ENCODE results near the gene C6orf47.

C6orf47 gene

DNA sequence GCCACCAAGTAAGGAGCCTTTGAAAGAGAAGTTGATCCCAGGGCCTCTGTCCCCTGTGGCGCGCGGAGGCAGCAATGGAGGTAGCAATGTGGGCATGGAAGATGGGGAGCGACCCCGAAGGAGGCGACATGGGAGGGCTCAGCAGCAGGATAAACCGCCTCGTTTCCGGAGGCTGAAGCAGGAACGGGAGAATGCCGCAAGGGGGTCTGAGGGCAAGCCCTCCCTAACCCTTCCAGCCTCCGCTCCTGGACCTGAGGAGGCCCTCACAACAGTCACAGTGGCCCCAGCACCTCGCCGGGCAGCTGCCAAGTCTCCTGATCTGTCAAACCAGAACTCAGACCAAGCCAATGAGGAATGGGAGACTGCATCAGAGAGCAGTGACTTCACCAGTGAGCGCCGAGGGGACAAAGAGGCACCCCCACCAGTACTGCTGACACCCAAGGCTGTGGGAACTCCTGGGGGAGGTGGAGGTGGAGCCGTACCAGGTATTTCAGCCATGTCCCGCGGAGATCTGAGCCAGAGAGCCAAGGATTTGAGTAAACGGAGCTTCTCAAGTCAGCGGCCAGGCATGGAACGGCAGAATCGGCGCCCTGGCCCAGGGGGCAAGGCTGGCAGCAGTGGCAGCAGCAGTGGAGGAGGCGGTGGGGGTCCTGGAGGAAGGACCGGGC is 28.2 kb downstream of the C6orf47 start:
- DNase-seq, result no peak

- no peak for DNase-seq
Observed at GRCh38 chr6:31631681-31632278, 28.8 kb downstream of the C6orf47 start.

DNA sequence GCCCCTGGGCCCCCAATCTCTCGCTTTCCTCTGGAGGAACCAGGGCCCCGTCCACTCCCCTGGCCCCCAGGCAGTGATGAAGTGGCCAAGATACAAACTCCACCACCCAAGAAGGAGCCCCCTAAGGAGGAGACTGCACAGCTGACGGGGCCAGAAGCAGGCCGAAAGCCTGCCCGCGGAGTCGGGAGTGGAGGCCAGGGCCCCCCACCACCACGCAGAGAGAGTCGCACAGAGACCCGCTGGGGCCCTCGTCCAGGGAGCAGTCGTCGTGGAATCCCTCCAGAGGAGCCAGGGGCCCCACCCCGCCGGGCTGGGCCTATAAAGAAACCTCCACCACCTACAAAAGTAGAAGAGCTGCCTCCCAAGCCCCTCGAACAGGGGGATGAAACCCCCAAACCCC is 29.4 kb downstream of the C6orf47 start:
- no peak for DNase-seq

GRCh38 chr6:31630177-31630934 is 30.2 kb downstream of the C6orf47 start:
- DNase-seq, result no peak

GRCh38 chr6:31629014-31629413 is 31.6 kb downstream of the C6orf47 start:
- no peak for DNase-seq

DNA sequence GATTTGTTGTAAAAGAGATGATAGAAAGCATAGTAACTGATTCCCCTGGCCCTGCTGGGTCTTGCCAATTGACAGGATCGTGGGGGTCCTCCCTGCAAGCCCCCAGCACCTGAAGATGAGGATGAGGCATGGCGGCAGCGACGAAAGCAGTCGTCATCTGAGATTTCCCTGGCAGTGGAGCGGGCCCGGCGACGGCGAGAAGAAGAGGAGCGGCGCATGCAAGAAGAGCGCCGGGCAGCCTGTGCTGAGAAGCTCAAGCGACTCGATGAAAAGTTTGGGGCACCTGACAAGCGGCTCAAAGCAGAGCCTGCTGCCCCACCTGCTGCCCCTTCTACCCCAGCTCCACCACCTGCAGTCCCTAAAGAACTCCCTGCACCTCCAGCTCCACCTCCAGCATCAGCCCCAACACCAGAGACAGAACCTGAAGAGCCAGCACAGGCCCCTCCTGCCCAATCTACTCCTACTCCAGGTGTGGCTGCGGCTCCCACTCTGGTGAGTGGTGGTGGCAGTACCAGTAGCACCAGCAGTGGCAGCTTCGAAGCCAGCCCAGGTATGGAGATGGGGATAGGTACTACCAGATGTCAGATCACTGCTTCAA is 32.8 kb downstream of the C6orf47 start:
- no peak for DNase-seq

GRCh38 chr6:31626952-31627351 is 33.6 kb downstream of the C6orf47 start:
- no peak for DNase-seq

GRCh38 chr6:31624070-31624469 is 36.5 kb downstream of the C6orf47 start:
- DNase-seq, result no peak

DNA sequence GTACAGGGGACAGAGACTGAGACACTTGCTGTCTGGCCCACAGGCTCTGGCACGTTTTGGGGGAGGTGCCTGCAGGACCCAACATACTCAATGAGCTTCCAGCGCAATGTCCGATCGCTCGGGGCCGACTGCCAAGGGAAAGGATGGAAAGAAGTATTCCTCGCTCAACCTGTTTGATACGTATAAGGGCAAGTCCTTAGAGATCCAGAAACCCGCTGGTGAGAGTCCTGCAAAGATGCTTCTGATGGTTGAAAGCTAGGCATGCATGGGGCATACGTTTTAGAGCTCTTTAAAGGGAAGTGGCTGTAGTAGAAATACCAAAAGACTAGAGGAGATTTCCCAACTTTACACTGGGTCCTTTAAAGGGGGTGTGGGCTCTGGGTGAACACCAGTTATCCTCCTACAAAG is 37.9 kb downstream of the C6orf47 start:
- DNase-seq, result no peak

GRCh38 chr6:31621991-31622390 is 38.6 kb downstream of the C6orf47 start:
- no peak for DNase-seq

DNA sequence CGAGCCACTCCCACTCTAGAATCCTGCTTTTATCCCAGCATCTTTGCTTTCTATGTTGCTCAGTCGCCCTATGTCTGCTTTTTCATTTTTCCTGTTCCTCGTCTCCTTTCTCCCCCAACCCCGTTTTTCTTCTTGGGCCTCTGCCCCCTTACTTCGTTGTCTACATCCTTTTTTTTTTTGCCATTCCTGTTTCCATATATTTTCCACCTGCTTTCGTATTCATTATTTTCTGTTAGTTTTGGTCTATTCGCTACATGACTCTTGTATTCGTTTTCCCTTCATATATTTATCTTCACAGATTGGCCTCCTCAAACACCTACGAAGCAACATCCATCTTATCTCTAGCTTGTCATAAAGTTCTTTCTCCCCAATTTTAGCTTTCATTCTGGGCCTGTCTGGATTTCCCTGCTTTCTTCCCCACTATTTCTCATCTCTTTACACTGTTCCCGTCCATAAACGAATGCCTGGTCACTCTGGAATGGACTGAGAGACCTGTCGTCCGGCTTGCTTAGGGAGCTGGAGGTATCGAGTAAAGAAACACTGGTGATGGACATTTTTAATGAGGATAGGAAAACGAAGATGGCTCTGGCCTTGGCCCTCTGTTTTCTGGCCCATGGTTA is 39.1 kb downstream of the C6orf47 start:
- no peak for DNase-seq

DNA sequence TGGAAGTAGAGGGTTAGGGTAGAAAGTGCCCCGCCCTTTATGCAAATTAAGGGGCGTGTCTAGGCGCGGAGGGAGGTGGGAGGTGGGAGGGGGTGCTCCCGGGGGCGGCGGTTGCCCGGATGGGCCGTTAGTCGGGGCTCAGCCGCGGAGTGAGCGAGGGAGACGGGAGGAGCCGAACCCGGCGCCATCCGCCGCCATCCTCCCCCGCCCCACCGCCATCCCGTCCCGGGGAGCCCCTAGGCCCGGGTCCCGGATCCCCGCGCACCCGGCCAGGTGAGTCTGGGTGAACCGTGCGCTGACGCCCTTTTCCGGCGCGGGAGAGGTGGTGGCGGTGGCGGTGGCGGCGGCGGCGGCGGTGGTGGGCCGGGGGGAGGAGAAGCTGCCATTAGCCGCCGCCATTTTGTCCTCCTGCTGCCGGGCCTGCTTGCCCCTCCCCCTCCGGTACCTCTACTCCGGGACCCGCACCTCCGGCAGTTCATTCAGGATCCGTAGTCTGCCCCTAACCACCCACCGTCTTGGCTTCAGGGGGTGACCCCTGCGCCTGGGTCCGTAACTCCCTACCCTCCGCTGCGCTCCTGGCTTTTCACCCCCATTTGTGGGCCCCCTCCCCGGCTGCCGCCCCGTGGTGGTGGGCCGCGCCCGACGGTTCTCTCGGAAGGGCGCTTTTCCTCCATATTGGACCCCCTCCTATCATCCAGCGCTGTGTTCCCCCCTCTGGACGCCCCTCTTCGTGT is 39.8 kb downstream of the C6orf47 start, which contains the start of gene PRRC2A:
Gene PRRC2A (plus strand): TSS at position 130 of the 734 bp plus-strand sequence. CDS start 2,075 bp downstream, outside the sequence.
- peak; percentile 74 to 100 for DNase-seq

- peak; percentile 98 to 100 for DNase-seq
Observed at GRCh38 chr6:31619805-31620585, 40.6 kb downstream of the C6orf47 start.

GRCh38 chr6:31617010-31617409 is 43.6 kb downstream of the C6orf47 start:
- DNase-seq, result no peak

GRCh38 chr6:31615748-31616147 is 44.8 kb downstream of the C6orf47 start:
- no peak for DNase-seq

DNA sequence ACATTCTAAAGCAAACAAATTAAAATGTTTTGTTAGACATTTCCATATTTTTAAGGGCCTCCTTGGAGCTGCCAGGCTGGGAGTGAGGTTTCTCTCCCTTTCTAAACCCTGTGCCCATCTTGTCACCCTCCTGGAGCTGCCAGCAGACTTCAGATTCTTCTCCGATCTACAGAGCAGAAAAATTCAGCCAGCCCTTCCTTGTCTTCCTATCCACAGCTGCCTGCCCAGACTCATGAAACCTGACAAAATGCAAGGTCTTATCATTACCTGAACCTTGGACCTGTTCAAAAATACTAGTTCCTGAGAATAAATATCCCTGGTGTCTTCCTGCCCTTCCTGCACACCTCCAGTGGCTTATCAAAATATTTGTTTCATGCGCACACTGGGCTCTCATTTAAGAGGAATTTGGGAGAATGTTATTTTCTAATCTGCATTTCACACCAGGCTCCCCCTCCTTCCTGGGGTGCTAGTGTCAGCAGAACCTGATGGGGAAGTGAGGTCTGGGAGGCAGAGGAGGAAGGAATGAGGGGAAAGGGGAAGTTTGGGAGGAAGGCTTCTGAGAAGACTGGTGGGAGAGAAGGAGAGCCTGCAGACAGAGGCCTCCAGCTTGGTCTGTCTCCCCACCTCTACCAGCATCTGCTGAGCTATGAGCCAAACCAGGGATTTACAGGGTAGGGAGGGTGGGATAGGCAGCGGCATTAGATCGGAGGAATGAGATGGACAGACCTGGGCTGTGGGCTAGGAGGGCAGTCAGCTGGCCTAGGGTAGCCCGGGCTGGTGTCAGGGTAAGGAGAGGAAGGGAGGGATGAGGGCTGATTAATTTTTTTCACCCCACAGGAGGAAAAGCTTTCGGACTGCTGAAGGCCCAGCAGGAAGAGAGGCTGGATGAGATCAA is 45.6 kb downstream of the C6orf47 start, which contains the start of gene AIF1:
Gene AIF1 (plus strand): TSS at position 551 of the 895 bp plus-strand sequence. CDS start 96 bp downstream, at position 647.
- DNase-seq, result no peak

- DNase-seq, result no peak
Observed at GRCh38 chr6:31614075-31614619, 46.4 kb downstream of the C6orf47 start.

DNA sequence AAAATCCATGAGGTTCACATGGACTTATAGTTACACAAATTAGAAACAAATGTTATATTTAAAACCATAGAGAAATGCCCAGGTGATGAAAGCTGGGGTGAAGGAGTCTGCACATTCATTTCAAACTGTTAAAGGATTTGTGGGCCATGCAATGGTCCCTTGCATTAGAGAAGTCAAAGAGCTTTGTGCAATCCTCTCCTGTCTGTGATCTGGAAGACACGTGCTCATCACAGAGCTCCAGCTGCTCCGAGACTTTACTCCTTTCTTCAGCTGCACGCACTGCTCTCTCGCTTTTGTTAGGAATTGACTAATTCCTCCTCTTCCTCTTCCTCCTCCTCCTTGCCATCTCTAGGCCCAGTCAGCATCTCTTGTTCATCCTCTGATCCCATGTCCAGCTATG is 49.6 kb downstream of the C6orf47 start:
- no peak for DNase-seq

GRCh38 chr6:31609519-31610406 is 50.8 kb downstream of the C6orf47 start:
- DNase-seq, result no peak
